ENCODE data around the gene EDA. TPM values are rescaled to one million over a fixed set of nuclear protein-coding genes. Genes with fewer than 3 reads are reported as not detected.

The EDA gene
- total RNA-seq, 1 experiment from 2014 or later = 0.98 TPM

- no TSS peak for BruUV-seq (replicated peaks)
- H3K9me3 Mint-ChIP-seq (ENCODE audit: unreplicated experiment) = no peaks in the 10 kb centered on the region
These were observed 335.8 kb downstream of the EDA start for GRCh38 chrX:69951753-69952152.

DNA sequence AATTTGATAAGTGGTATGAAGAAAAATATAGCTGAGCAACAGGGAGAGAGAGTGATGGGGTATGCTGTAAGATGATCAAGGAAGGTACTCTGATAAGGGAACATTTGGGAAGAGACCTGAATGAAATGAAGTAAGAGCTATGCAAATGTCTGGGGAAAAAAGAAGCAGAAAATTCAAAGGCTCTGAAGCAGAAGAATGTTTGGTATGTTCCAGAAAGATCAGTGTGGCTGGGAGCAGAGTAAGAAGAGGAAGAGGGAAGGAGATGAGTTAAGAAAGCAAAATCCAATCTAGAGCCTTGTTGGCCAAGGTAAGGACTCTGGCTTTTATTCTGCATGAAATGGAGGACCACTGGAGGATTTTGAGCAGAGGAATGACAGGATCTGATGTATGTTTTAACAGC, 343.8 kb downstream of the EDA start:
- Histone ChIP-seq H3K4me3 (ENCODE audit: low read depth, low read length) (no peak overlapping the region), H3K4me1 (no peaks in the 10 kb centered on the region), H3K9me3 (no peaks in the 10 kb centered on the region), H3K36me3 (ENCODE audit: control insufficient read depth, insufficient read depth, low read length) (no peaks in the 10 kb centered on the region), H3K27me3 (replicated peaks; ENCODE audit: control insufficient read depth, insufficient read depth, low read length) (no peaks in the 10 kb centered on the region)
- POLR2A ChIA-PET = no interaction called here
- no peak for DNase-seq
- intact Hi-C loops (cut with micrococcal nuclease; ENCODE audit: unreplicated experiment) = no loop called here
- Mint-ChIP-seq H3K36me3 (ENCODE audit: insufficient read depth, unreplicated experiment) (no peaks in the 10 kb centered on the region), H3K4me1 (ENCODE audit: low read depth, unreplicated experiment) (no peaks in the 10 kb centered on the region), H3K27me3 (ENCODE audit: insufficient read depth, unreplicated experiment) (no peaks in the 10 kb centered on the region), H3K4me3 (ENCODE audit: unreplicated experiment) (no peak overlapping the region), H3K27ac (ENCODE audit: unreplicated experiment) (no peak overlapping the region), H3K9me3 (ENCODE audit: unreplicated experiment) (no peaks in the 10 kb centered on the region)
- BruUV-seq (replicated peaks) = no TSS peak
- CTCF ChIA-PET = no interaction called here
- TF ChIP-seq, protein P1, sequence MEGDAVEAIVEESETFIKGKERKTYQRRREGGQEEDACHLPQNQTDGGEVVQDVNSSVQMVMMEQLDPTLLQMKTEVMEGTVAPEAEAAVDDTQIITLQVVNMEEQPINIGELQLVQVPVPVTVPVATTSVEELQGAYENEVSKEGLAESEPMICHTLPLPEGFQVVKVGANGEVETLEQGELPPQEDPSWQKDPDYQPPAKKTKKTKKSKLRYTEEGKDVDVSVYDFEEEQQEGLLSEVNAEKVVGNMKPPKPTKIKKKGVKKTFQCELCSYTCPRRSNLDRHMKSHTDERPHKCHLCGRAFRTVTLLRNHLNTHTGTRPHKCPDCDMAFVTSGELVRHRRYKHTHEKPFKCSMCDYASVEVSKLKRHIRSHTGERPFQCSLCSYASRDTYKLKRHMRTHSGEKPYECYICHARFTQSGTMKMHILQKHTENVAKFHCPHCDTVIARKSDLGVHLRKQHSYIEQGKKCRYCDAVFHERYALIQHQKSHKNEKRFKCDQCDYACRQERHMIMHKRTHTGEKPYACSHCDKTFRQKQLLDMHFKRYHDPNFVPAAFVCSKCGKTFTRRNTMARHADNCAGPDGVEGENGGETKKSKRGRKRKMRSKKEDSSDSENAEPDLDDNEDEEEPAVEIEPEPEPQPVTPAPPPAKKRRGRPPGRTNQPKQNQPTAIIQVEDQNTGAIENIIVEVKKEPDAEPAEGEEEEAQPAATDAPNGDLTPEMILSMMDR (IDR thresholded peaks at IDR 0.05; ENCODE audit: insufficient read depth in 1 of 2, low read depth in 1 of 2, low read length in 1 of 2, severe bottlenecking in 1 of 2, unreplicated experiment in 1 of 2) = no peak

More at GRCh38 chrX:69951753-69952152, 335.8 kb downstream of the EDA start:
- H3K4me1 Mint-ChIP-seq (ENCODE audit: low read depth, unreplicated experiment) = no peaks in the 10 kb centered on the region
- H3K4me1 ChIP-seq = no peaks in the 10 kb centered on the region
- TF ChIP-seq, protein P1 (IDR thresholded peaks at IDR 0.05; ENCODE audit: insufficient read depth in 1 of 2, low read depth in 1 of 2, low read length in 1 of 2, severe bottlenecking in 1 of 2, unreplicated experiment in 1 of 2) = no peak
- no peaks in the 10 kb centered on the region for H3K36me3 ChIP-seq (ENCODE audit: control insufficient read depth, insufficient read depth, low read length)
- H3K27me3 ChIP-seq (replicated peaks; ENCODE audit: control insufficient read depth, insufficient read depth, low read length) = no peaks in the 10 kb centered on the region
- CTCF ChIA-PET = no interaction called here
- no peak overlapping the region for H3K4me3 ChIP-seq (ENCODE audit: low read depth, low read length)
- H3K4me3 Mint-ChIP-seq (ENCODE audit: unreplicated experiment) = no peak overlapping the region
- peaks cover 4% of the 10 kb centered on the region for H3K27me3 Mint-ChIP-seq (ENCODE audit: insufficient read depth, unreplicated experiment)
- no peak for DNase-seq
- POLR2A ChIA-PET = no interaction called here
- H3K9me3 ChIP-seq = no peaks in the 10 kb centered on the region
- H3K36me3 Mint-ChIP-seq (ENCODE audit: insufficient read depth, unreplicated experiment) = no peaks in the 10 kb centered on the region
- no peak overlapping the region for H3K27ac Mint-ChIP-seq (ENCODE audit: unreplicated experiment)
- intact Hi-C loops (cut with micrococcal nuclease; ENCODE audit: unreplicated experiment) = no loop called here

DNA sequence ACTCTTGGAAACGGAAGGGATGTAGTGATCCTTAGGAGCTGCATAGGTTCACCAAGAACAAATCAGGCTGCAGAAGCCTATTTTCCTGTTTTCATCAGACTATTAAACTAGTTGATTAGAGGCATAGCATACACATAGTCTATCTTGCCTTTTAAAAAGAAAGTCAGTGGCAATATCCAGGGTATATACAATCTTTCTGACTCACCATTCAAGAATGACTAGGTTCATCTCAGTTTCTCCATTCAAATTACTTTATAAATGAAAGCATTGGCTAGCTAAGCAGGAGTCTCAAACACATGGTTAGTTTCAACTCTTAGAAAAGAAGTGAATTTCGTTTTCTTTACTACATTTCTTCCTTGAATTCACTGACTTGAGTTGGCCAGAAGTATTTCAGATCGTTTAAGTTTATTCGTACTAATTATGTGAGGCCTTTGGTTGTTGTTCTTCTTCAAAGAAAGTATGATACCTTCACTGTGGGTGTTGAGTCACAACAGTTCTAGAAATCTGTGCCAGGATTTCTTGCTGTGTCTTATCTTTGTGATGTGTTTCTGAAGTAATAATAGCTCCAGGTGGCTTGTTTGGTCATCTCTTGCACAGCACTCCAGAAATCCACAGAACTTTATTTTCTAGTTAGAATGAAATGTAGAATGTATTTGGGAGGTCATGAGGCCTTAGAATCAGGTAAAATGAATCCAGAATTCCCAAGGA, 345.6 kb downstream of the EDA start:
- TF ChIP-seq, protein P1 (IDR thresholded peaks at IDR 0.05; ENCODE audit: insufficient read depth in 1 of 2, low read depth in 1 of 2, low read length in 1 of 2, severe bottlenecking in 1 of 2, unreplicated experiment in 1 of 2) = no peak
- H3K4me1 ChIP-seq = no peaks in the 10 kb centered on the region
- BruUV-seq (replicated peaks) = no TSS peak
- intact Hi-C loops (cut with micrococcal nuclease; ENCODE audit: unreplicated experiment) = no loop called here
- H3K27me3 ChIP-seq (replicated peaks; ENCODE audit: control insufficient read depth, insufficient read depth, low read length) = no peaks in the 10 kb centered on the region
- Mint-ChIP-seq H3K4me1 (ENCODE audit: low read depth, unreplicated experiment) (no peaks in the 10 kb centered on the region), H3K9me3 (ENCODE audit: unreplicated experiment) (no peaks in the 10 kb centered on the region), H3K27me3 (ENCODE audit: insufficient read depth, unreplicated experiment) (no peaks in the 10 kb centered on the region), H3K4me3 (ENCODE audit: unreplicated experiment) (no peak overlapping the region), H3K36me3 (ENCODE audit: insufficient read depth, unreplicated experiment) (no peaks in the 10 kb centered on the region), H3K27ac (ENCODE audit: unreplicated experiment) (no peak overlapping the region)
- CTCF ChIA-PET = no interaction called here
- POLR2A ChIA-PET = no interaction called here
- H3K9me3 ChIP-seq = no peaks in the 10 kb centered on the region
- no peak for DNase-seq
- no peak overlapping the region for H3K4me3 ChIP-seq (ENCODE audit: low read depth, low read length)
- H3K36me3 ChIP-seq (ENCODE audit: control insufficient read depth, insufficient read depth, low read length) = no peaks in the 10 kb centered on the region

Data from Caco-2 (cell line).